Measurements from ENCODE around the gene MYO1B. TPM values are rescaled to one million over a fixed set of nuclear protein-coding genes. Genes with fewer than 3 reads are reported as not detected.

The MYO1B gene
- polyA plus RNA-seq, 2 donors = 12.9 to 25.6 TPM

DNA sequence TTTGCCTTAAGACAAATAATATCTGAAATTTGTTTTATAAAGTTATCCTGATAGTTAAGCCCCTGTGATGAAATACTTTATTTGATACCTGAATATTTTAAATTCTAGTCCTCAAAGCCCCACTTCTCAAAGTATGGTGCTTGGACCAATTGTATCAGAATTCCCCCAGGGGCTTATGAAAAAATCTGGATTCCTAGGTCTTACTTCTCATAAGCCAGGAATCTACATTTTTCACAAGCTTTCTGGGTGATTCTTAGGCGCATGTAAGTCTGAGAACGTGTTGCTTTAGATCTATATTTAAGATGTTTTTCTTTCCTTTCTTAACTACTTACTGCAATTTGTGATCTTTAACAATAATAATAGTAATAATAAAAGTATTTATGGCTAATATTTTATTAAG lies 53.1 kb downstream of the MYO1B start:
- Histone ChIP-seq H3K27me3 (ENCODE audit: control insufficient read depth in 1 of 2, insufficient read depth in 2 of 2, low read length in 2 of 2) (no peaks in the 10 kb centered on the region), H3K9me3 (ENCODE audit: control insufficient read depth in 2 of 2, insufficient read depth in 1 of 2, low read depth in 1 of 2, low read length in 1 of 2) (no peaks in the 10 kb centered on the region), H3K27ac (ENCODE audit: low read depth in 2 of 2, low read length in 1 of 2) (no peak overlapping the region), H3K4me3 (ENCODE audit: low read depth in 1 of 2, low read length in 2 of 2) (no peak overlapping the region), H3K36me3 (ENCODE audit: control insufficient read depth in 2 of 2, insufficient read depth in 2 of 2, low read length in 1 of 2) (no peaks in the 10 kb centered on the region), H3K4me1 (ENCODE audit: control insufficient read depth in 2 of 2, insufficient read depth in 2 of 2, low read length in 1 of 2) (no peaks in the 10 kb centered on the region)
- WGBS, 2 donors = 78 to 81% methylated on average over 2 of the region's 2 CpGs

DNA sequence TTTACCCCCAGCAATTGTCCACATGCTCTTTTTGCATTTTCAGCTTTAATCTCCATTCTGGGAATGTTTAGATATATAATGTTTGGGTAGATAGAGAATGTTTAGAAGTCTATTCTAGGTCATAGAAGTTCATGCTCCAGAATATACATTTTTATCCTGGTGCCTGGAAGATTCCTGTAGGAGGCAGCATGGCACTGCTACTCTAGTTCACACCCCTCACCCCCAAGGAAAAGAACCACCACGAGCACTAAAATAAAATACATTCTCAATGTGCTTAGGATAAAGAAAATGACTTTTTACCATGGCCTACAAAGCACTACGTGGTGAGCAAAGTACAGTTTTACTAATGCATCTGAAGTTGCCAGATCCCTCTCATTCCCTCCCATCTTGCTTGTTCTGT lies 53.8 kb downstream of the MYO1B start:
- H3K4me3 ChIP-seq (ENCODE audit: low read depth in 1 of 2, low read length in 2 of 2) = no peak overlapping the region
- WGBS, 2 donors = 61 to 62% methylated on average over 2 of the region's 2 CpGs
- no peaks in the 10 kb centered on the region for H3K36me3 ChIP-seq (ENCODE audit: control insufficient read depth in 2 of 2, insufficient read depth in 2 of 2, low read length in 1 of 2)
- H3K27ac ChIP-seq (ENCODE audit: low read depth in 2 of 2, low read length in 1 of 2) = no peak overlapping the region
- no peaks in the 10 kb centered on the region for H3K4me1 ChIP-seq (ENCODE audit: control insufficient read depth in 2 of 2, insufficient read depth in 2 of 2, low read length in 1 of 2)
- H3K9me3 ChIP-seq (ENCODE audit: control insufficient read depth in 2 of 2, insufficient read depth in 1 of 2, low read depth in 1 of 2, low read length in 1 of 2) = no peaks in the 10 kb centered on the region
- H3K27me3 ChIP-seq (ENCODE audit: control insufficient read depth in 1 of 2, insufficient read depth in 2 of 2, low read length in 2 of 2) = no peaks in the 10 kb centered on the region

DNA sequence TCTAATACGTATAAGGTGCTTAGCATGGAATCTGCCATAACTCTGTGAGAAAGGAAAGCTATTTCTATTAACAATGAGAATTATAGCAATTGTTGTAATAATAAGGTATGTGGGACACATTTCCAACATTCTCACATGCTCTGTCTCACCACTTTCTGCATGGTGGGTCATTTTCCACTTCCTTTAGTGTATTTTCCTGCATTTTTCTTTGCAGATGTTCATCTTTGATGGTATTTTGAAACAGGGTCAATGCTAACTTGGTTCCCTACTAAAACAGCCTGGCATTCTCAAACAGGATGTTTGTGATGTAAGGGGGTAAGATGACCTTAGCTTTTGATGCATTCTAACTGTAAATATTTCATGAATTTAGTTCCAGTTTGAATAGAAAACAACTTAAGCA lies 54.7 kb downstream of the MYO1B start:
- Histone ChIP-seq H3K9me3 (ENCODE audit: control insufficient read depth in 2 of 2, insufficient read depth in 1 of 2, low read depth in 1 of 2, low read length in 1 of 2) (no peaks in the 10 kb centered on the region), H3K36me3 (ENCODE audit: control insufficient read depth in 2 of 2, insufficient read depth in 2 of 2, low read length in 1 of 2) (no peaks in the 10 kb centered on the region), H3K27me3 (ENCODE audit: control insufficient read depth in 1 of 2, insufficient read depth in 2 of 2, low read length in 2 of 2) (no peaks in the 10 kb centered on the region), H3K27ac (ENCODE audit: low read depth in 2 of 2, low read length in 1 of 2) (no peak overlapping the region), H3K4me3 (ENCODE audit: low read depth in 1 of 2, low read length in 2 of 2) (no peak overlapping the region), H3K4me1 (ENCODE audit: control insufficient read depth in 2 of 2, insufficient read depth in 2 of 2, low read length in 1 of 2) (no peaks in the 10 kb centered on the region)
- 93 to 100% methylated on average over 1 of the region's 1 CpG for WGBS, 2 donors

DNA sequence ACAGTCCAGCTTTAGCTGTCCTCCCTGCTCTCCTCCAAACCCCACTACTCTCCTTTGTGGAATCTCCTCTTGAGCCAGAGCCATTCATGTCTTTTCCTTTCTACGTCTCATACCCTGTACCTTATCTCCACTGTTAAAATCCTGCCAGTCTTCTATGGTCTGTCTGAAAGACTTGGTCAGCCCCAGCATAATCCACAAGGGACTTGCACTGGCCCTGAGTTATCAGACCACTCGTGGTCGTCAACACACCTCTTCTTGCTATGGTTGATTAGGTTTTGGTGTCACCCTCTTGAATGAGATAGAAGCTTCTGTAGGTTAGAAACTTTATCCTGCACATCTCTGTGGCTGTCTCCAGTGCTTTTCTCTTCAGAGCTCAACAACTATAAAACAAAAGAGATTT lies 56.8 kb downstream of the MYO1B start:
- no peaks in the 10 kb centered on the region for H3K4me1 ChIP-seq (ENCODE audit: control insufficient read depth in 2 of 2, insufficient read depth in 2 of 2, low read length in 1 of 2)
- no peaks in the 10 kb centered on the region for H3K36me3 ChIP-seq (ENCODE audit: control insufficient read depth in 2 of 2, insufficient read depth in 2 of 2, low read length in 1 of 2)
- no peaks in the 10 kb centered on the region for H3K27me3 ChIP-seq (ENCODE audit: control insufficient read depth in 1 of 2, insufficient read depth in 2 of 2, low read length in 2 of 2)
- H3K4me3 ChIP-seq (ENCODE audit: low read depth in 1 of 2, low read length in 2 of 2) = no peak overlapping the region
- 88 to 89% methylated on average over 3 of the region's 3 CpGs for WGBS, 2 donors
- no peak overlapping the region for H3K27ac ChIP-seq (ENCODE audit: low read depth in 2 of 2, low read length in 1 of 2)
- H3K9me3 ChIP-seq (ENCODE audit: control insufficient read depth in 2 of 2, insufficient read depth in 1 of 2, low read depth in 1 of 2, low read length in 1 of 2) = no peaks in the 10 kb centered on the region

DNA sequence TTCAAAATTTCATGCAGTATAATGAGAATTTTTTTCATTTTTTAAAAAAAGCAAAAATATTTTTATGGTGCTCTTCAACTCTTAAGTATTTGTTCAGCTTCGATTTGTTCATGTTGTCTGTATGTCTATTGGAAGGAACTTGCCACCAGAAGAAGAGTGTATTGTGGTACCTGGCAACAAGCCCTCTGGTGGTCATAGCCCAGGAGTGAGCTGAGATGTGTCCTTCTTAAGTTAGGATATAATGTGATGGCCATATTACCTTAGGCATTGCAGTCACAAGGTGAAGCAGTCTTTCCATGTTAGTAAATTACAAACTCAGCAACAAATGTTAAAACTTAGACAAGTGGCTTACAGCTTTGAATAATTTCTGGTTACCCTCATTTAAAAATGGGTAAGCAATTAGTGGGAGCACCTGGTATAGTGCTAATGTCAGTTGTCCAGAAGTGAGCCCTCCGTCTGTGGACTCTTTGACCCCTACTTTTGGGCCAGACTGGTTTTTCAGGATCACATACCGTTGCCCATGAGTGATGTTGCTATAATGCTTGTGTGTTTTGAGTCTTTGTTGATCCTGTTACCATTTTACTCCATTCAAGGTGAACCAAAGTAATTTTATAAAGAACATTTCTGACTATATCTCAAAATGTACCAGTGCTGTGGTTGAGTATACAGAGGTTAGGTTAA lies 57.4 kb downstream of the MYO1B start:
- Histone ChIP-seq H3K36me3 (ENCODE audit: control insufficient read depth in 2 of 2, insufficient read depth in 2 of 2, low read length in 1 of 2) (no peaks in the 10 kb centered on the region), H3K27me3 (ENCODE audit: control insufficient read depth in 1 of 2, insufficient read depth in 2 of 2, low read length in 2 of 2) (no peaks in the 10 kb centered on the region), H3K9me3 (ENCODE audit: control insufficient read depth in 2 of 2, insufficient read depth in 1 of 2, low read depth in 1 of 2, low read length in 1 of 2) (no peaks in the 10 kb centered on the region), H3K4me1 (ENCODE audit: control insufficient read depth in 2 of 2, insufficient read depth in 2 of 2, low read length in 1 of 2) (no peaks in the 10 kb centered on the region), H3K27ac (ENCODE audit: low read depth in 2 of 2, low read length in 1 of 2) (no peak overlapping the region), H3K4me3 (ENCODE audit: low read depth in 1 of 2, low read length in 2 of 2) (no peak overlapping the region)
- 67 to 70% methylated on average over 3 of the region's 3 CpGs for WGBS, 2 donors

DNA sequence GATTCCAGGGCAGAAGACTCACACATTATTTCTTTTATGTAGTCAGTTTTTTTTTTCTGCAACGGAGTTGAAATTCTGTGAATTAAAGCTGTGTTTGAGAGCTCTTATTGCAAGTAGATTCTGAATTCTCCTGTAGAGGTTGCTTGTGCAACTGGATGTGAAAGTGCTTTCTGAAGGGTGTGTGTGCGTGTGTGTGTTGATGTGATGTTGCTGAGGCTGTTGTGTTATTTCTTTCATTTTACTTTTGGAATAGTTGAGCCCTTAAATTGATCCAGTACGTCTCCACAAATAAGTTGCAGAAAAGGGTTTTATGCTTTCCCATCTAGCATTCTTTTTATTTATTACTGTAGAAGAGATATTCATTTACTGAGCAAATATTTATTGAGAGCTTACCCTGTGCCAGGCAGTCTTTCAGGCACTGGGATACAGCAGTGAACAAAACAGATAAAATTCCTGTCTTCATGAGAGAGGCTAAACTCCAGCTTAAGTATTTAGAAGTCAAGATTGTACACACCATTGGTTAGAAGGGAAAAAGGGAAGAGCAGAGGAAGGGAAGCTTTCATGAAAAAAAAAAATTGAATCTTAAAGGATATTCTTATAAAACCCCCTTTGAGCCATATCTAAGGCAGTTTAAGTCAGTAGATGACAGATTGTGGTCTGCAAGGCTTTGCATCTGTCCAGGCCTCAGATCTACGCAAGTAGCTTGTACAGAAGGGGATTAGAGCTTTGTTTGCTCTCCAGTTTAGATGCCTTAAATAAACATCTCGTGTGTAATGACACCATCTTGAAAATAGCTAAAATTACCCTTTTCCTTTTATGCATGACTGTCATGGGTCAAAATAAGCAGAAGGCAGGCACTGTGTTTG lies 58.2 kb downstream of the MYO1B start:
- WGBS, 2 donors = 51 to 58% methylated on average over 5 of the region's 5 CpGs
- Histone ChIP-seq H3K4me1 (ENCODE audit: control insufficient read depth in 2 of 2, insufficient read depth in 2 of 2, low read length in 1 of 2) (no peaks in the 10 kb centered on the region), H3K4me3 (ENCODE audit: low read depth in 1 of 2, low read length in 2 of 2) (no peak overlapping the region), H3K36me3 (ENCODE audit: control insufficient read depth in 2 of 2, insufficient read depth in 2 of 2, low read length in 1 of 2) (no peaks in the 10 kb centered on the region), H3K27me3 (ENCODE audit: control insufficient read depth in 1 of 2, insufficient read depth in 2 of 2, low read length in 2 of 2) (no peaks in the 10 kb centered on the region), H3K9me3 (ENCODE audit: control insufficient read depth in 2 of 2, insufficient read depth in 1 of 2, low read depth in 1 of 2, low read length in 1 of 2) (no peaks in the 10 kb centered on the region), H3K27ac (ENCODE audit: low read depth in 2 of 2, low read length in 1 of 2) (no peak overlapping the region)

DNA sequence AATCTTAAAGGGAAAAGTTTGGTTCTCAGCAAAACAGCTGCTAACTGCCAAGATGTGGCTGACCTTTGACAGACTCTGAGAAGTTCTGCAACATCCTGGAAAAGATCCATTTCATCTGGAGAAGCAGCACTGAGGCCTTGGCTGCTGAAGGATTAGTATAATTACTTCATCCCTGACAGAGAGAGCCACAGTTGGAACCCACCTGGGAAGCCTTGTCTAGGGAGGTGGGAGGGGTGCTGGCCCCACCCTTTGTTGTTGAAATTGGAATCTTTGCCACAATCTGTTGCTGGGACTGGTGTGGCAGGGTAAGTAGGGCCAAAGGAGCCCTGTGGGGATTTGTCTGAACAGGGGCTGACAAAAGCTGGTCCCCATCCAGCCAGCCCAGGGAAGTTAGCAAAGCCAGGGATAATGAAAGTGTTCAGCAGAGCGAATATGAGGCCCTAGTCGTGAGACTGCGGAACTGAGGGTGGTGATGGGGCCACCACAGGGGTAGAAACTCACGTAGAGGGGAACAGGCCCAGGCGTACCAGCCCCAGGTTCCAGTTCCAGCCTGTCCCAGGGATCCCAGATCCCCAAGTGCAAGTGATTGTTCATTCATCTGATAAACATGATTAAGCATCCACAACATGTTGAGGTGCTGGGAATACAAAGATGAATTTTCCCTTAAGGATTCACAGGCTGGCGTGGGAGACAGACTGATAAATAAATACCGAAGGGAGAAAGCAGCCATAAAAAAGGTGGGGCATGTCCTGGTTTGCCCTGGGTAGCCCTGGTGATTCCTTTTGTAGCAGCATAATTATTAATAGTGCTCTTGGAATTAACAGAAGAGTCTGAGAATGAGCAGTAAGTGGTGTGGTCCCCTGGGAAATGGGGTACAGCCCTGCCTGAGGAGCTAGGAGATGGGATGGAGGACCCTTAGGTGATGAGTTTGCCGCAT lies 60.0 kb downstream of the MYO1B start:
- Histone ChIP-seq H3K36me3 (ENCODE audit: control insufficient read depth in 2 of 2, insufficient read depth in 2 of 2, low read length in 1 of 2) (no peaks in the 10 kb centered on the region), H3K4me1 (ENCODE audit: control insufficient read depth in 2 of 2, insufficient read depth in 2 of 2, low read length in 1 of 2) (no peaks in the 10 kb centered on the region), H3K9me3 (ENCODE audit: control insufficient read depth in 2 of 2, insufficient read depth in 1 of 2, low read depth in 1 of 2, low read length in 1 of 2) (no peaks in the 10 kb centered on the region), H3K4me3 (ENCODE audit: low read depth in 1 of 2, low read length in 2 of 2) (no peak overlapping the region), H3K27ac (ENCODE audit: low read depth in 2 of 2, low read length in 1 of 2) (peak overlapping the region; percentile 50 to 83), H3K27me3 (ENCODE audit: control insufficient read depth in 1 of 2, insufficient read depth in 2 of 2, low read length in 2 of 2) (no peaks in the 10 kb centered on the region)
- WGBS, 2 donors = 40 to 54% methylated on average over 8 of the region's 8 CpGs

DNA sequence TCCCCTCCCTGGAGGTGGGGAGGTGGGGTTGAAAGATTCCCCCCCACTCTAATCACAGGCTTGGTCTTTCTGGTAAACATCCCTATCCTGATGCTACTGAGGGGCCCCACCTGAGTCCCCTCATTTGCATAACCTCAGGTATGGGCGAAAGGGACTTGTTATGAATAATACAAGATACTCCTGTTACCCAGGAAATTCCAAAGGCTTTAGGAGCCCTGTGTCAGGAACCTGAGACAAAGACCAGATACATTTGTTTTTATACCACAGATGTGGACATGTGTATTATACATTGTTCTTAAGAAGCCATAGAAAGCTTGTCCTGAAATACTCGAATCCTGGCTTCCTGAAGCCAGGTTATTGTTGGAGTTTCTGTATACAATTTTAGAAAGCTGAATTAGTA lies 62.8 kb downstream of the MYO1B start:
- Histone ChIP-seq H3K27ac (ENCODE audit: low read depth in 2 of 2, low read length in 1 of 2) (no peak overlapping the region), H3K27me3 (ENCODE audit: control insufficient read depth in 1 of 2, insufficient read depth in 2 of 2, low read length in 2 of 2) (no peaks in the 10 kb centered on the region), H3K9me3 (ENCODE audit: control insufficient read depth in 2 of 2, insufficient read depth in 1 of 2, low read depth in 1 of 2, low read length in 1 of 2) (no peaks in the 10 kb centered on the region), H3K4me3 (ENCODE audit: low read depth in 1 of 2, low read length in 2 of 2) (no peak overlapping the region), H3K36me3 (ENCODE audit: control insufficient read depth in 2 of 2, insufficient read depth in 2 of 2, low read length in 1 of 2) (no peaks in the 10 kb centered on the region), H3K4me1 (ENCODE audit: control insufficient read depth in 2 of 2, insufficient read depth in 2 of 2, low read length in 1 of 2) (no peaks in the 10 kb centered on the region)
- 81 to 91% methylated on average over 2 of the region's 2 CpGs for WGBS, 2 donors

DNA sequence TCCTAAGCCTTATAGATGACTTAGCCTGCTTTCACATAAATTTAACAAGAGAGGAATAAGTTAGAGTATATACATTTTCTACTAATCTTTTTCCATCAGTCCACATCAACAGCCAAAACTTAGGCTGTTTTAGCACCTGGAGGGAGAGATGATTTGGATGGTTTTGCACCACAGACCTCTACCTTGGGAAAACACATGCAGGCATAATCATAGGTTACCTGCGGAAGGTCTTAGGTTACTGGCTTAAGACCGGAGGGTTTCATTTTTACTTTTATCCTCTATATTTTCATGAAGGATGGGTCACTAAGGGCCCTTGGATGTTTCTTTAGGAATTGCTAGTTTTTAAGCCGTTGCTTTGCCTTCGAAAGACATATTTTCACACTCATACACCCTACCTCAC lies 66.0 kb downstream of the MYO1B start:
- H3K27me3 ChIP-seq (ENCODE audit: control insufficient read depth in 1 of 2, insufficient read depth in 2 of 2, low read length in 2 of 2) = no peaks in the 10 kb centered on the region
- 92 to 97% methylated on average over 4 of the region's 4 CpGs for WGBS, 2 donors
- H3K4me1 ChIP-seq (ENCODE audit: control insufficient read depth in 2 of 2, insufficient read depth in 2 of 2, low read length in 1 of 2) = no peaks in the 10 kb centered on the region
- no peaks in the 10 kb centered on the region for H3K36me3 ChIP-seq (ENCODE audit: control insufficient read depth in 2 of 2, insufficient read depth in 2 of 2, low read length in 1 of 2)
- H3K27ac ChIP-seq (ENCODE audit: low read depth in 2 of 2, low read length in 1 of 2) = no peak overlapping the region
- H3K4me3 ChIP-seq (ENCODE audit: low read depth in 1 of 2, low read length in 2 of 2) = no peak overlapping the region
- H3K9me3 ChIP-seq (ENCODE audit: control insufficient read depth in 2 of 2, insufficient read depth in 1 of 2, low read depth in 1 of 2, low read length in 1 of 2) = no peaks in the 10 kb centered on the region
